ENCODE measurements around the gene KRT23.

GRCh38 chr17:40873255-40873654 is 64.2 kb downstream of the KRT23 start:
- TF ChIP-seq ZNF274 (IDR thresholded peaks at IDR 0.05; ENCODE audit: low read depth, low read length) (no peak), YY1 (IDR thresholded peaks at IDR 0.05; ENCODE audit: insufficient read depth, insufficient read length) (no peak), SUZ12 (IDR thresholded peaks at IDR 0.05; ENCODE audit: extremely low read depth, insufficient read depth, insufficient read length) (no peak)
